ENCODE data around the gene PDE3B. TPM values are rescaled to one million over a fixed set of nuclear protein-coding genes. Genes with fewer than 3 reads are reported as not detected.
"Not testable (repeated sequence)": the region's sequence is repeated elsewhere in the genome, so short reads cannot be mapped to it uniquely, and the experiment has no call there.

Gene PDE3B
- total RNA-seq, 1 experiment from 2014 or later: 0.23 TPM

DNA sequence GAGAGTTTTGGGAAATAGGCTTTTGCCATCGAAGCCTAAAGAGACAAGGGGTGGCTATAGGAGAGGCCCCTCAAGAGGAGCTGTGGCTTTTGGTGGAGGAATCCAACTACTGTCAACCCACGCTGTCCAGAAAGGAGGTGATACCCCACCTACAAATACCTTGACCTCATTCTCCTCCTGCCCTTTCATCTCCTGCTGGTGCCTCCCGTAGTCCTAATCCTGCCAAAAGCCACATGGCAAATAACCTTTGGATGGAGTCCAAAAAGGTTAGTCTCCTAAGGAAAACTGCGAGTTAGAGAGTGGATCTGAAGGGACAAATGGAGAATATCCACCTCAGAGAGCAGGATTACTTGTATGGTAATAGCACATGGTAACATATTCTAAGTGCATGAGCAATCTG, 112.7 kb downstream of the PDE3B start:
- no TSS peak for BruUV-seq (replicated peaks)
- intact Hi-C loops (cut with micrococcal nuclease): no loop called here

GRCh38 chr11:14759300-14760012, 115.9 kb downstream of the PDE3B start:
- POLR2A ChIA-PET; H3K4me1 Mint-ChIP-seq (ENCODE audit: insufficient read depth, unreplicated experiment); intact Hi-C loops (cut with micrococcal nuclease); BruUV-seq (replicated peaks); DNase-seq (ENCODE audit: unreplicated experiment); H3K4me3 Mint-ChIP-seq (ENCODE audit: unreplicated experiment); H3K9me3 Mint-ChIP-seq (ENCODE audit: unreplicated experiment); H3K27ac Mint-ChIP-seq (ENCODE audit: low read depth, unreplicated experiment); CTCF ChIA-PET; H3K36me3 Mint-ChIP-seq (ENCODE audit: insufficient read depth, unreplicated experiment): not testable (repeated sequence)
- peaks cover 23% of the 10 kb centered on the region for H3K27me3 Mint-ChIP-seq (ENCODE audit: insufficient read depth, unreplicated experiment)

More for the DNA sequence above, 112.7 kb downstream of the PDE3B start:
- Mint-ChIP-seq H3K27me3 (ENCODE audit: insufficient read depth, unreplicated experiment) (peaks cover 54% of the 10 kb centered on the region), H3K4me1 (ENCODE audit: insufficient read depth, unreplicated experiment) (no peaks in the 10 kb centered on the region), H3K9me3 (ENCODE audit: unreplicated experiment) (no peaks in the 10 kb centered on the region), H3K36me3 (ENCODE audit: insufficient read depth, unreplicated experiment) (no peaks in the 10 kb centered on the region), H3K4me3 (ENCODE audit: unreplicated experiment) (no peak overlapping the region), H3K27ac (ENCODE audit: low read depth, unreplicated experiment) (no peak overlapping the region)
- ChIA-PET POLR2A (no interaction called here), CTCF (no interaction called here)
- no peak for TF ChIP-seq CTCF (IDR thresholded peaks at IDR 0.05; ENCODE audit: unreplicated experiment)
- DNase-seq (ENCODE audit: unreplicated experiment): no peak

GRCh38 chr11:14764179-14764578, 120.6 kb downstream of the PDE3B start:
- H3K4me1 Mint-ChIP-seq (ENCODE audit: insufficient read depth, unreplicated experiment): no peaks in the 10 kb centered on the region
- no peaks in the 10 kb centered on the region for H3K36me3 Mint-ChIP-seq (ENCODE audit: insufficient read depth, unreplicated experiment)
- ChIA-PET POLR2A (interaction anchor here (0.9 to 2.3 kb wide), 3 partner anchors 9 to 10 kb away, joined by 4 to 10 read pairs (median 4); no protein-coding TSS in a partner anchor), CTCF (interaction anchor here (1.1 kb wide), 1 partner anchor 10 kb away, joined by 3 read pairs; no protein-coding TSS in a partner anchor)
- DNase-seq (ENCODE audit: unreplicated experiment): no peak
- intact Hi-C loops (cut with micrococcal nuclease): no loop called here
- peaks cover 14% of the 10 kb centered on the region for H3K27me3 Mint-ChIP-seq (ENCODE audit: insufficient read depth, unreplicated experiment)
- H3K27ac Mint-ChIP-seq (ENCODE audit: low read depth, unreplicated experiment): no peak overlapping the region
- H3K9me3 Mint-ChIP-seq (ENCODE audit: unreplicated experiment): no peaks in the 10 kb centered on the region
- no peak for TF ChIP-seq CTCF (IDR thresholded peaks at IDR 0.05; ENCODE audit: unreplicated experiment)
- H3K4me3 Mint-ChIP-seq (ENCODE audit: unreplicated experiment): no peak overlapping the region
- BruUV-seq (replicated peaks): no TSS peak

GRCh38 chr11:14764579-14765527, 121.2 kb downstream of the PDE3B start:
- intact Hi-C loops (cut with micrococcal nuclease): loop anchor here (5.0 kb wide), 1 partner anchor 228 kb away; no protein-coding TSS in a partner anchor
- Mint-ChIP-seq H3K9me3 (ENCODE audit: unreplicated experiment) (no peaks in the 10 kb centered on the region), H3K27ac (ENCODE audit: low read depth, unreplicated experiment) (no peak overlapping the region), H3K36me3 (ENCODE audit: insufficient read depth, unreplicated experiment) (no peaks in the 10 kb centered on the region), H3K27me3 (ENCODE audit: insufficient read depth, unreplicated experiment) (peaks cover 21% of the 10 kb centered on the region), H3K4me3 (ENCODE audit: unreplicated experiment) (no peak overlapping the region), H3K4me1 (ENCODE audit: insufficient read depth, unreplicated experiment) (no peaks in the 10 kb centered on the region)
- BruUV-seq (replicated peaks): no TSS peak
- CTCF ChIA-PET: interaction anchor here (1.1 kb wide), 3 partner anchors 9 to 235 kb away, joined by 3 to 4 read pairs (median 4); partner anchors contain the start of gene CYP2R1
- POLR2A ChIA-PET: interaction anchor here (1.0 to 2.3 kb wide), 2 partner anchors 9 to 10 kb away, joined by 4 to 10 read pairs; no protein-coding TSS in a partner anchor
- TF ChIP-seq CTCF (IDR thresholded peaks at IDR 0.05; ENCODE audit: unreplicated experiment): no peak
- peak; percentile 25 for DNase-seq (ENCODE audit: unreplicated experiment)
